ENCODE measurements around the gene SRSF5.
"Not testable (repeated sequence)": the region's sequence is repeated elsewhere in the genome, so short reads cannot be mapped to it uniquely, and the experiment has no call there.

The SRSF5 gene

GRCh38 chr14:69804902-69805301 is 38.0 kb downstream of the SRSF5 start:
- no peak for DNase-seq (ENCODE audit: extremely low read depth in 1 of 2, low read depth in 1 of 2)

- no peak for DNase-seq (ENCODE audit: extremely low read depth in 1 of 2, low read depth in 1 of 2)
These were observed 40.2 kb downstream of the SRSF5 start for GRCh38 chr14:69807192-69807591.

- no peak for DNase-seq (ENCODE audit: extremely low read depth in 1 of 2, low read depth in 1 of 2)
These were observed 42.2 kb downstream of the SRSF5 start for GRCh38 chr14:69808919-69809808.

- DNase-seq (ENCODE audit: extremely low read depth in 1 of 2, low read depth in 1 of 2), result no peak
These were observed 44.4 kb downstream of the SRSF5 start for GRCh38 chr14:69811227-69811867.

GRCh38 chr14:69811868-69812252 is 44.9 kb downstream of the SRSF5 start:
- DNase-seq (ENCODE audit: extremely low read depth in 1 of 2, low read depth in 1 of 2), result no peak

- DNase-seq (ENCODE audit: extremely low read depth in 1 of 2, low read depth in 1 of 2), result no peak
These were observed 45.8 kb downstream of the SRSF5 start for GRCh38 chr14:69812711-69813110.

- DNase-seq (ENCODE audit: extremely low read depth in 1 of 2, low read depth in 1 of 2), result not testable (repeated sequence)
These were observed 46.4 kb downstream of the SRSF5 start for GRCh38 chr14:69813346-69813745.

GRCh38 chr14:69814397-69814796 is 47.5 kb downstream of the SRSF5 start:
- DNase-seq (ENCODE audit: extremely low read depth in 1 of 2, low read depth in 1 of 2), result no peak

- no peak for DNase-seq (ENCODE audit: extremely low read depth in 1 of 2, low read depth in 1 of 2)
These were observed 48.6 kb downstream of the SRSF5 start for GRCh38 chr14:69815556-69815955.

- no peak for DNase-seq (ENCODE audit: extremely low read depth in 1 of 2, low read depth in 1 of 2)
These were observed 49.3 kb downstream of the SRSF5 start for GRCh38 chr14:69816216-69816615.

GRCh38 chr14:69818758-69819191 is 51.8 kb downstream of the SRSF5 start:
- peak; percentile 2 to 8 for DNase-seq (ENCODE audit: extremely low read depth in 1 of 2, low read depth in 1 of 2)

GRCh38 chr14:69819607-69820006 is 52.7 kb downstream of the SRSF5 start:
- no peak for DNase-seq (ENCODE audit: extremely low read depth in 1 of 2, low read depth in 1 of 2)

- no peak for DNase-seq (ENCODE audit: extremely low read depth in 1 of 2, low read depth in 1 of 2)
These were observed 54.0 kb downstream of the SRSF5 start for GRCh38 chr14:69820991-69821390.
